GM18907 (cell line): ENCODE data around the gene OPRD1.
"Not testable (repeated sequence)": the region's sequence is repeated elsewhere in the genome, so short reads cannot be mapped to it uniquely, and the experiment has no call there.

Source experiments
- ATAC-seq: cut with Tn5 transposase; IDR thresholded peaks from one replicate; pipeline ENCODE4 v1.9.1; 2021; ENCODE audit warnings: mild to moderate bottlenecking, moderate library complexity; ENCODE audit not compliant: unreplicated experiment

OPRD1 gene

DNA sequence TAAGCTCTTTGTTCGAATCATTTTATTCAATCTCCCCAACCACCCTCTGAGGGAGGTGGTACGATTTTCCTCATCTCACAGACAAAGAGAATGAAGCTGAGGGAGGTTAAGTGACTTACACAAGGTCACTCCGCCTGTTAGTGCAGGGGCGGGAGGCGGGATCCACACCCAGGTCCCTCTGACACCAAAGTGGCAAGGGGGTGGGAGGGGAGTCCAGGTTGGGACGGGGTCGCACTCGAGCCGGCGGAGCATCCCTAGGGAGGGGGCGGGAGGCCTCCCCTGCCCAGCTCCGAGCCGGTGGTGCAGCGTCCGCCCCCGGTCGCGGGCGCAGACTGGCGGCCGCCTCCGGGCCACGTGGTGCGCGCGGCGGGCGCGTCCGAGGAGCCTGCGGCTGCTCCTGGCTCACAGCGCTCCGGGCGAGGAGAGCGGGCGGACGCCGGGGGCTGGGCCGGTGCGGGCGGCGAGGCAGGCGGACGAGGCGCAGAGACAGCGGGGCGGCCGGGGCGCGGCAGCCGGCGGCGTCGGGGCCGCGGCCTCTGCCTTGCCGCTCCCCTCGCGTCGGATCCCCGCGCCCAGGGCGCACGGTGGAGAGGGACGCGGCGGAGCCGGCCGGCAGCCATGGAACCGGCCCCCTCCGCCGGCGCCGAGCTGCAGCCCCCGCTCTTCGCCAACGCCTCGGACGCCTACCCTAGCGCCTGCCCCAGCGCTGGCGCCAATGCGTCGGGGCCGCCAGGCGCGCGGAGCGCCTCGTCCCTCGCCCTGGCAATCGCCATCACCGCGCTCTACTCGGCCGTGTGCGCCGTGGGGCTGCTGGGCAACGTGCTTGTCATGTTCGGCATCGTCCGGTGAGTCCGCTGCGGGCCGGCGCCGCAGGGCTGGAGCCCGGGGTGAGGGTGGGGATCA, at the start of gene OPRD1:
TSS of gene OPRD1 (plus strand) at position 405 of the 903 bp plus-strand sequence. CDS start at position 619, 214 bp downstream.
- ATAC-seq = no peak

DNA sequence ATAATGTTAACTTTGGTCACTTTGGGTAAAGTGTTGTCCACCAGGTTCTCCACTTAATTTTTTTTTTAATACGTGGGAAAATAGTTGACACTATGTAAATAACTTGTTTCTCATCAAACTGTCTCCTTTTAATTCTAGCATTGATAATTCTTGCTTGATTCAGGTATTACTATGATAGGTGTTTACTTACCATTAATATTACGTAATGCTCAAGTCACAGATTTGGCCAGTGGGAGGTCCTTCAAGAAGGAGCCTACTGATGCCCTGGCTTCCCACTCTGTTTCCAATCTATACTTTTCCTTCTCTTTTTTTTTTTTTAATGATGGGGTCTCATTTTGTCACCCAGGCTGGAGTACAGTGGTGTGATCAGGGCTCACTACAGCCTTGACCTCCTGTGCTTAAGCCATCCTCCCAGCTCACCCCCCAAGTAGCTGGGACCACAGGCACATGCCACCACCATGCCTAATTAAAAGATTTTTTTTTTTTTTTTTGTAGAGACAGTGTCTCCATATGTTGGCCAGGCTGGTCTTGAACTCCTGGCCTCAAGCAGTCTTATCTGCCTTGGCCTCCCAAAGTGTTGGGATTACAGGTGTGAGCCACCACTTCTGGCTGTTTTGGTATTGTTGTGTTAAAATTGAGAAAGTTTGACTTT, 45.3 kb upstream of the OPRD1 start:
- no peak for ATAC-seq

DNA sequence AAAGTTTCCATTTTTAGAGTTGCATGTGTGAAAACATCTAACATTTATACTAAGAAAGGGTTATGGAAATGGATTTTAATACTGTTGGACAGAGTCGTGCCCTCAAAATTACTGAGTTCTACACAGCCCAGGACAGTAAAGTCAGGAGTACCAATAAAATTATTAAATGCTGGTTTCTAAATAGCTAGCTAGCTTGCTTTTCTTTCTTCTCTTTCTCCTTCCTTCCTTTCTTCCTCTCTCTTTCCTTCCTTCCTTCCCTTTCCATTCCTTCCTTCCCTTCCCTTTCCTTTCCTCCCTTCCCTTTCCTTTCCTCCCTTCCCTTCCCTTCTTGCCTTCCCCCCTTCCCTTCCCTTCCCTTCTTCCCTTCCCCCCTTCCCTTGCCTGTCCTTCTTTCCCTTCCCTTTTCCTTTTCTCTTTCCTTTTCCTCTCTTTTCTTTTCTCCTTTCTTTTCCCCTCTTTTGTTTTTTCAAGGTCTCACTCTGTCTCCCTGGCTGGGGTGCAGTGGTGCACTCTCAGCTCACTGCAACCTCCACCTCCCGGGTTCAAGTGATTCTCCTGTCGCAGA, 41.3 kb upstream of the OPRD1 start:
- ATAC-seq = no peak

DNA sequence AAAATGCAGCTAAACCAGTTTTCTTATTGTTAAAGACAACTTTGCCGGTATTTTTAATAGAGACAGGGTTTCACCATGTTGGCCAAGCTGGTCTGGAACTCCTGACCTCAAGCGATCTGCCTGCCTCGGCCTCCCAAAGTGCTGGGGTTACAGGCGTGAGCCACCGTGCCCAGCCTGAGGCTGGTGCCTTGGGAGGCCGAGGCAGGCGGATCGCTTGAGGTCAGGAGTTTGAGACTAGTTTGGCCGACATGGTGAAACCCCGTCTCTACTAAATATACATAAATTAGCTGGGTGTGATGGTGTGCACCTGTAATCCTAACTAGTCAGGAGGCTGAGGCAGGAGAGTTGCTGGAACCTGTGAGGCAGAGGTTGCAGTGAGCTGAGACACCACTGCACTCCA, 40.0 kb upstream of the OPRD1 start:
- not testable (repeated sequence) for ATAC-seq

DNA sequence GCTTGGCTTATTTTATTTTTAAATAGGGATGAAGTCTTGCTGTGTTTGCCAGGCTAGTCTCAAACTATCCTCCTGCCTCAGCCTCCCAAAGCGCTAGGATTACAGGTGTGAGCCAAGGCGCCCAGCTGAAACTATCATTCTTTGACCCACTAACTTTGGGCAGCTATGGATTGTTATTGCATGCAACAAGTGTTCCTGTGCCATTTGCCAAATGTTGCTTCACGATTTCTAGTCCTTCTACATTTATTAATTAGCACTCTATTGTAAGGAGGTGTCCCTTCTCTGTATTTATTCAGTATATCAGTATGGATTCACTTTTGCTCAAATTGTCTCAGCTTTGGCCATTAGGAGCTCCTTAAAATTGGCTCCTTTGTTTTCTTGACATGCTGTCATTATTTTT, 38.9 kb upstream of the OPRD1 start:
- ATAC-seq = no peak

DNA sequence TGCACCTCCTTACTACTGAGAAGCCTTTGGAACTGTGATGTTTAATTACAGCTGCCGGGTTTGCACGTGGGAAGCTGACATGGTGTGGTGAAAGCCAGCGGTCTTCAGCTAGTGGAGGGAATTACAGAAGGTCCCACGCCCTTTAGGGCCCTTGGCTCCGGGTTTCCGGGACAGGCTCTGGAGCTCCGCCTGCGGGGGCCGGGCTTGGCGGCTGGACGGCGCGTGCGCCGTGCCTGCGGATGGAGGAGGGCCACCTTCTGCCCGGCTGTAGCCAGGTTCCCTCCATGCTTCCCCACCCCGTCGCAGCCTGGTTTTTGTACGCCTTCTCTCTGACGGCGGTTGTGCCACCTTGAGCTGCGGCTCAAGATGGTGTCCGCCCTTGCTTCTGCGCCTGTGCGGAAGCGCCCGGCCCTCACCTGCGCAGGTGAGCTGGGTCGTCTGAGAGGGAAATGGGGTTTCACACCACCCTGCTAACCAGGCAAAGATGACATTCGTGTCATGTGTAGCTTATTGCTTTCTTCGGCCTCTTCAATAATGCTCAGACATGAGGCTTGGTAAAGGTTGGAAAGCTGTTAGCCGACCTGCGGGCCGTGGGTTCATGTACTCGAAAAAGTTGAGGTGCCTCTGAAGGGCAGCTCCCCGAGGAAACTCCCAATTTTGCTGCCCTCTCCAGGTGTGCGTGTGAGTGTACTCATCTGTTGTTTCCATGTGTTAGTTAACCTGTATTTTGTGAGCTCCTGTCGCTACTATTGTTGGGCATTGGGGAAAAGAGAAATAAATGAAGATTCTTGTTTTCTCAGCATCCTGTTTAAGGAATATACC, 36.6 kb upstream of the OPRD1 start:
- ATAC-seq = no peak

DNA sequence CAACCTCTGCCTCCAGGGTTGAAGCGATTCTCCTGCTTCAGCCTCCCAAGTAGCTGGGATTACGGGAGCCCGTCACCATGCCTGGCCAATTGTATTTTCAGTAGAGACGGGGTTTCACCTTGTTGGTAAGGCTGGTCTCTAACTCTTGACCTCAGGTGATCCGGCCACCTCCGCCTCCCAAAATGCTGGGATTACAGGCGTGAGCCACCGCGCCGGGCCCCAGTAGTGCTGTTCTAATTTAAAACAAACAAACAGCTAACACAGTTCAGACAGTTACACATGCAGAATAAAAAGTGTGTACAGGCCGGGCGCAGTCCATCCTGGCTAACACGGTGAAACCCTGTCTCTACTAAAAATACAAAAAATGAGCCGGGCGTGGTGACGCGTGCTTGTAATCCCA, 35.6 kb upstream of the OPRD1 start:
- ATAC-seq = no peak

DNA sequence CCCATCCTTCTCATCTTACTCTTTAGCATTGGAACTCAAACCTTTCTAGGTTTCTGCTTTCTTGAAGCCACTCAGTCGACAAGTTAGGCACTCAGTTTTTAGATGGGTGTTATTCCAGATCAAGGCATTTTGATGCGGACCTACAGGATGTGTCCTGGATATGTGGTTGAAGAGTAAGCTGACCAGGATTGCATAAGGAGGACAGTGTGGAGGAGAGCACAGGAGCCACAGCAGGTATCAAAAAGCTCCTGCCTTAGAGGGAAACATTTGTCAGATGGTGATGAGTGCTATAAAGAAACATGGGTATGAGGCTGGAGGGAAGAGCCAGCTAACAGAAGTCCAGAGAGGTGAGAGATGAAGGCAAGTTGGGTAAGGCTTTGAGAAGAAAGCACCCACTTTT, 33.9 kb upstream of the OPRD1 start:
- ATAC-seq = no peak

DNA sequence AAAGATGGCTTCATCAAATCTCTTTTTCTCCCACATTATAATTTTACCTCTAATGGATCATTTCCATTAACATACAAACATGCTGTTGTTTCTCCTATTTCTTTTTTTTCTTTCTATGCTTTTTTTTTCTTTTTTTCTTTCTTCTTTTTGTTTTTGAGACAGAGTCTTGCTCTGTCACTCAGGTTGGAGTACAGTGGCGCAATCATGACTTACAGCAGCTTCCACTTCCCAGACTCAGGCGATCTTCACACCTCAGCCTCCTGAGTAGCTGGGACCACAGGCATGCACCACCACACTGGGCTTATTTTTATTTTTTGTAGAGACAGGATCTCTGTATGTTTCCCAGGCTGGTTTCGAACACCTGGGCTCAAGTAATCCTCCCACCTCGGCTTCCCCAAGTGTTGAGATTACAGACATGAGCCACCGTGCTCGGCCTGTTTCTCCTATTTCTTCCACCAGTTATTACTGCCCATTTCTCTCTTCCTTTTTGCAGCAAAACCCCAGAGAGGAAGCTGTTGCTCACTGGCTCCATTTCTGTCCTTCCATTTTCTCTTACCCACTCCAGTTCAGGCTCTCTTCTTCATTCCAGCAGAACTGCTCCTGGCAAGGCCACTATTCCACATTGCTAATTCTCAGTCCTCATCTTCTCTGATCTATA, 32.1 kb upstream of the OPRD1 start:
- ATAC-seq = no peak

DNA sequence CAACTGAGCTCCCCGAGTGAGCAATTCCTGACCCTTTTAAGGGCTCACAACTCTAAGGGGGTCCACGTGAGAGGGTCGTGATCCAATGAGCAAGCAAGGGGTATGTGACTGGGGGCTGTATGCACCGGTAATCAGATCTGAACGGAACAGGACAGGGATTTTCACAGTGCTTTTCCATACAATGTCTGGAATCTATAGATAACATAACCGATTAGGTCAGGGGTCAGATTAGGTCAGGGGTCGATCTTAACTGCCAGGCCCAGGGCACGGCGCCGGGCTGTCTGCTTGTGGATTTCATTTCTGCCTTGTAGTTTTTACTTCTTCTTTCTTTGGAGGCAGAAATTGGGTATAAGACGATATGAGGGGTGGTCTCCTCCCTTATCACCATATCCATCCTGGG, 30.7 kb upstream of the OPRD1 start:
- ATAC-seq = no peak

DNA sequence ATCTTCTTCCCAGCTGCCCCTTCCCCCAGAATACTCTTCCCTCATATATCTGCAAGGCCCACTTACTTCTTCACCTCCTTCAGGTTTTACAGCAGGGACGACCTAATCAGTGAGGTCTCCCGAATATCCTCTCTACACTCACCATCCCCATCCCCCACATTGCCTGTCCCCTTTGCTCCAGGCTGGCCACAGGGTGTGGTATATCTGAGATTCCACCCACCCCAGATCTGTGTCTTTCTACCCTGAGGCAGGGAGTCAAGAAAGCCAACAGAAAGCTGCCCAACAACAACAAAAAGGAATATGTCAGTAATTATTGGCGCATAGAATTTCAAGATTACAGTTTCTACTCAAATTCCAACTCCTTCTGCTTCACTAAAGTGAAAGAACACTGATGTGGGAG, 30.0 kb upstream of the OPRD1 start:
- no peak for ATAC-seq

DNA sequence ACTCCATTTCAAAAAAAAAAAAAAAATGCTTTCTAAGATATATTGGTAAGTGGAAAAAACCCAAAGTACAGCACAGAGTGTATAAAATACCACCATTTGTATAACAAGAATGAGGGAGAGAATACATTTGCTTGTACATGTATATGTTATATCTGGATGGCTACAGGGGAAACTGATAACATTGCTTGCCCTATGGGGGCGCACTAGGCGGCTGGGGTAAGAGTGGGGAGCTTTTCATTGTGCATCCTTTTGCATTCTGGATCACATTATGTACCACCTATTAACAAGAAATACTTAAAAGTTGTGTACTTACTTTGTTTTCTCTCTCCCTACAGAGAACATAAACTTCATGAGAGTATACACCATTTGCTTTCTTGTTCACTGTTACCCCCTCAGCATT, 28.6 kb upstream of the OPRD1 start:
- no peak for ATAC-seq

DNA sequence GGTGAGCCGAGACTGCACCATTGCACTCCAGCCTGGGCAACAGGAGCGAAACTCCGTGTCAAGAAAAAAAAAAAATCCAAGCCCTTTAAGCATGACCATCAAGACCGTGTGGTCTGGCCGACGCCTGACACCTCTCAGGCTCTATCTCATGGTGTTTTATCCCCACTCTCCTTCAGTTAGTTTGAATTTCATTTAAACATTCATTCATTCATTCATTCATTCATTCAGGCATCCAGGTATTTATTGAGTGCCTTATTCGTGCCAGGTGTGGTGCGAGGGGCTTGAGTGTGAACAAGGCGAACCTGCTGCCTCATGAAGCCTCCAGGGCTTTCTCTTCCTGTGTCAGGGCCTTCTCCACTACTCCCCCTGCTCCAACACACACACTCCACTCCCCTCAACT, 22.6 kb upstream of the OPRD1 start:
- no peak for ATAC-seq

DNA sequence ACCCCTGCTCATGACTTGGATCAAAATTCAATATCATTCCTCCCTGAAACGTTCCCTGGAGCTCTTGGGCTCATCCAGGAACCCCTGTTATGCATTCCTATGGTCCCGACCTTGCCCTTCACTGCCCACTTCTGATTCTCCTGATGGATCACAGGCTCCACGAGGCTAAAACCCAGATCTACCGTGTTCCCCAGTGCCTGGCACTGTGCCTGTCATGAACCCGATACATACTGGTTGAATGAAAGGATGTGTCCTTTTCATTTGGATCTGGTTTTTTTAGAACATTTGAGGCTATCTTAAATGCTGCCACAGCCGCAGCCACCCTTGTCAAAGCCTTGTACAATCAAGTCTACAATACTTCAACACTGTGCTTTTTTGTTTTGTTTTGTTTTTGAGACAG, 22.2 kb upstream of the OPRD1 start:
- ATAC-seq = no peak

DNA sequence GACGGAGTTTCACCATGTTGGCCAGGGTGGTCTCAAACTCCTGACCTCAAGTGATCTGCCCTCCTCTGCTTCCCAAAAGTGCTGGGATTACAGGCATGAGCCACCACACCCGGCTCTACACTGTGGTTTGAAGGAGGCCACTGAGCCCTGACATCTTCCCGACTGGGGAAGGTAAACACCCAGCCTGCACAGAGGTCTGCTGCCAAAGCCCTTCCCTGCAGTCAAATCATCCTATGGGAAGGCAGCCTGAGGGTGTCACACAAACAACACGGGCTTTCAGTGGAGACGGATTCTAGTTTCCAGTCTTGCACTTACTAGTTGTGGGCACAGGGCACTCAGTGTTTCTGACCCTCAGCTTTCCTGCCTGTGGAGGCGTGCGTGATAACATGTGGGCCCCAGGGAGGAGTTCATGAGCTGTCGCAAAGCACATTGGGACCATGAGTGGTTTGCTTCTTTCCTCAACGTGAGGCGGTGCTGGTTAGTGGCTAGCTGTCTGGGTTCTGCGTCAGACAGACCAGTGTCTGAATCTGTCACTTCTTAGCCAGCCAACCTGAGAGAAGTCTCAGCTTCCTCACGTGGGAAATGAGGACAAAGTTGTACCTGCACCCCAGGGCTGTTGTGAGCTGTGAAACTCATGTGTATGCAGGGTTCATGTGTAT, 21.5 kb upstream of the OPRD1 start:
- no peak for ATAC-seq

DNA sequence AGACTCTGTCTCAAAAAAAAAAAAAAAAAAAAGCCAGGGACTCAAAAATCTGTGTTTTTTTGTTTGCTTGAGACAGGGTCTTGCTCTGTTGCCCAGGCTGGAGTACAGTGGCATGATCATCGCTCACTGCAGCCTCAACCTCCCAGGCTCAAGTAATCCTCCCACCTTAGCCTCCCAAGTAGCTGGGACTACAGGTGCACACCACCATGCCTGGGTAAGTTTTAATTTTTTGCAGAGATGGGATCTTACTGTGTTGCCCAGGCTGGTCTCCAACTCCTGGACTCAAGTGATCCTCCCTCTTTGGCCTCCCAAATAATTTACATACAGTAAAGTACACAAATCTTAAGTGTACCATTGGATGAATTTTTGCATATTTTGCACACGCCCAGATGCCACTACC, 20.0 kb upstream of the OPRD1 start:
- ATAC-seq = not testable (repeated sequence)

DNA sequence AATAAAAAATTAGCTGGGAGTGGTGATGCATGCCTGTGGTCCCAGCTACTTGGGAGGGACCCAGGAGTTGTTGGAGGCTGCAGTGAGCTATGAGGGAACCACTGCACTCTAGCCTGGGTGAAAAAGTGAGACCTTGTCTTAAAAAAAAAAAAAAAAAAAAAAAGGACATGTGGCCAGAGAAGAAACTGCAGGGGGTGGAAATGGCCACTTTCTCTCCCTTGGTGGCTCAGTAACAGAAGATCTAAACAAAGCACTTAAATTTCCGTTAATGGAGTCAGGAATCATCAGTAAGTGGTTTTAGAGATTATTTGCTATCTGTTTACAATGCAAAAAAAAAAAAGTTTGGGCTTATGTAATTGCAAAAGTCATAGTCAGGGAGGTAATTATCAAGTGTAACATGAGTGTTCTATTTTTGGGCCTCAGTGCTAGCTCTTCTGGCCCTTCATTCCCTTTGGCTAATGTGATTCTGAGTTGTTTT, 19.3 kb upstream of the OPRD1 start:
- ATAC-seq = no peak

DNA sequence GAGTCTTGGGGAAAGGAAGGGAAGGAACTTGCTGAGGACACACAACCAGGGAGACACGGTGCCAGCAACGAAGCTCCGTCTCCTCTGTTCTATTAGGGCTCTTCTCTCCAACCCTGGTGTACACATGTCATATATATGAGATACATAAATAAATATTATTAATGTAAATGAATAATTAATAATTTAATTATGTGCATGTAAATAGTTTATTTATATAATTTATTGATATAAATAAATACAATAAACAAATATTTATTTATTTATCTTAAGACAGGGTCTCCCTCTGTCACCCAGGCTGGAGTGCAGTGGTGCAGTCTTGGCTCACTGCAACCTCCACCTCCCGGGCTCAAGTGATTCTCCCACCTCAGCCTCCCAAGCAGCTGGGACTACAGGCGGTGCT, 17.4 kb upstream of the OPRD1 start:
- not testable (repeated sequence) for ATAC-seq

DNA sequence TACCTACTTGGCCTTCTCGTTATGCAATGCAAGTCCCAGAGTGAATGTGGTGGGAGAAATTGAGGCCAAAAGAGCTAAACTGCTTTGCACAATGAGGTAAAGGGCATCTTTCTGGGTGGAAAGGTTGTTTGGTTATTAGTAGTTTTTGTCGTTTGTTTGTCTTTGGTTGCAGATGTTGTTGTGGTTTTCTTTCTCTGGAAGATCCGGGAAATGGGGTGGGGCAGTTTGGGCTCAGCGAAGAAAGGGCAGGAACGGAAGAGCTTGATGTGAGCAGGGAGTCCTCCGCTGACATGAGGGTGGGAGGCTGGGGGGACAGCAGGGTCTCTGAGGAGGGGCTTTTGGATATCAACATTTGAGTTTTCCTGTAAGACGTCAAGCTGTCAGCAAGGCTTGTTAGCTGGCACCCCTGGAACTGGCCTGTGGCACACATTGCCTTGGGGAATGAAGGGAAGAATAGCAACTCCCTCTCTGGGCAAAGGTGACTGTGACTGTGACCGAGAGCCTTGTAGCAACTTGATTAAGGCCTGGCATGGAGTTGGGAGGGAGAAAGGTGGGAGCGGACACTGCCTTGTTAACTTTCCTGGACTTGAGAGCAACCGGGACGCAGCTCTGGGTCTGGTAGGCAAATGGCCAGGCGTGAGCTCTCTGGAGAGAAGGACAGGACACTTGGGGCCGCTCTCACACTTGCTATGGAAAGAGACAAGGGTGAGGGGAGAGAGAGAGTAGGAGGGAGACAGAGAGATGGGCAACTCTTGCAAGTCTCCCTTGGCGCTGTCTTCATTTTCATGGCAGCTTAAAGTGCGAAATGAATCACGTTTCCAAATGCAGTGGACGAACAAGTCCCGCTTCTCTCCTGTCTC, 15.4 kb upstream of the OPRD1 start:
- ATAC-seq = no peak
